ENCODE data around the gene GPRASP2. TPM values are rescaled to one million over a fixed set of nuclear protein-coding genes. Genes with fewer than 3 reads are reported as not detected.

Gene GPRASP2
- total RNA-seq, 4 donors from 2014 or later = 1.7 to 3.9 (median 1.9) TPM

DNA sequence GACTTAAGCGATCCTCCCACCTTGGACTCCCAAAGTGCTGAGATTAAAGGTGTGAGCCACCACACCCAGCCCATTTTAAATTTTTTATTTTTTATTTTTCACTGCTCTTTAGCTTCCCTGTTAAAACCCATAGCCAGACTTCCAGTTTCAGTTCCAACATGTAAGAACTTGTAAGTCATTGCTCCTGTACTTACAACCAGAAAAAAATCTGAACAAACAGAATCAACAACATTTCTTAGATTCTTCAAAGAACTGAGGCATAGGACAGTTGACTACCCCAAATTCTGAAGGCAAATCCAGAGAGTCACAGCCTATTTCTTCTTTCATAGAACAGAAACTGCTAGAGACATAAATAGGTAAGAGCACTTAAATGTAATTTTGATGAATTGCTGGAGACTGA lies 16.4 kb downstream of the GPRASP2 start:
- no peaks in the 10 kb centered on the region for H3K27me3 ChIP-seq
- H3K4me3 ChIP-seq = no peak overlapping the region
- no peak for DNase-seq
- H3K36me3 ChIP-seq = no peaks in the 10 kb centered on the region
- H3K27ac ChIP-seq = no peak overlapping the region
- H3K9me3 ChIP-seq = no peaks in the 10 kb centered on the region
- no peak for TF ChIP-seq POLR2A (IDR thresholded peaks at IDR 0.05)
- TF ChIP-seq, protein P1, sequence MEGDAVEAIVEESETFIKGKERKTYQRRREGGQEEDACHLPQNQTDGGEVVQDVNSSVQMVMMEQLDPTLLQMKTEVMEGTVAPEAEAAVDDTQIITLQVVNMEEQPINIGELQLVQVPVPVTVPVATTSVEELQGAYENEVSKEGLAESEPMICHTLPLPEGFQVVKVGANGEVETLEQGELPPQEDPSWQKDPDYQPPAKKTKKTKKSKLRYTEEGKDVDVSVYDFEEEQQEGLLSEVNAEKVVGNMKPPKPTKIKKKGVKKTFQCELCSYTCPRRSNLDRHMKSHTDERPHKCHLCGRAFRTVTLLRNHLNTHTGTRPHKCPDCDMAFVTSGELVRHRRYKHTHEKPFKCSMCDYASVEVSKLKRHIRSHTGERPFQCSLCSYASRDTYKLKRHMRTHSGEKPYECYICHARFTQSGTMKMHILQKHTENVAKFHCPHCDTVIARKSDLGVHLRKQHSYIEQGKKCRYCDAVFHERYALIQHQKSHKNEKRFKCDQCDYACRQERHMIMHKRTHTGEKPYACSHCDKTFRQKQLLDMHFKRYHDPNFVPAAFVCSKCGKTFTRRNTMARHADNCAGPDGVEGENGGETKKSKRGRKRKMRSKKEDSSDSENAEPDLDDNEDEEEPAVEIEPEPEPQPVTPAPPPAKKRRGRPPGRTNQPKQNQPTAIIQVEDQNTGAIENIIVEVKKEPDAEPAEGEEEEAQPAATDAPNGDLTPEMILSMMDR (IDR thresholded peaks at IDR 0.05) = no peak
- H3K4me1 ChIP-seq = no peaks in the 10 kb centered on the region

DNA sequence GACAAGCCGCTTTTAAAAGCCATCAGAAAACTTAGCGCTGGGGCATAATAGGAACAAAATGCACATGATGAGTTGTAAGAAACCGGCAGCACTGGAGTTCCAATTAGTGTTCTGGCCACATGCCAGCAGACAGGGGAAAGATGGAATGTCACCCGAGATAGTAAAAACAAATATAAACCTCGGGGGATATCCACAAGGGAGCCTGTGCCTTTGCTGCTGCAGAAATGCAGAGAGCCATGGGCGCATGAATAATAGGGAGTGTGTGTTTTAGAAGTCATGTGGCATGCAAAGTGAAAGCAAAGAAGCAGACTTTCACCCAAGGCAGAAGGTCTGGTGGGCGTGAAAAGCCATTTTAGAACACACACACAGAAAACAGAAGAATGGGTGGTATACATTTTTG lies 27.4 kb downstream of the GPRASP2 start:
- no peaks in the 10 kb centered on the region for H3K4me1 ChIP-seq
- no peaks in the 10 kb centered on the region for H3K9me3 ChIP-seq
- DNase-seq = no peak
- H3K27me3 ChIP-seq = no peaks in the 10 kb centered on the region
- TF ChIP-seq, protein P1 (IDR thresholded peaks at IDR 0.05) = no peak
- no peak for TF ChIP-seq POLR2A (IDR thresholded peaks at IDR 0.05)
- no peaks in the 10 kb centered on the region for H3K36me3 ChIP-seq
- no peak overlapping the region for H3K27ac ChIP-seq
- no peak overlapping the region for H3K4me3 ChIP-seq

DNA sequence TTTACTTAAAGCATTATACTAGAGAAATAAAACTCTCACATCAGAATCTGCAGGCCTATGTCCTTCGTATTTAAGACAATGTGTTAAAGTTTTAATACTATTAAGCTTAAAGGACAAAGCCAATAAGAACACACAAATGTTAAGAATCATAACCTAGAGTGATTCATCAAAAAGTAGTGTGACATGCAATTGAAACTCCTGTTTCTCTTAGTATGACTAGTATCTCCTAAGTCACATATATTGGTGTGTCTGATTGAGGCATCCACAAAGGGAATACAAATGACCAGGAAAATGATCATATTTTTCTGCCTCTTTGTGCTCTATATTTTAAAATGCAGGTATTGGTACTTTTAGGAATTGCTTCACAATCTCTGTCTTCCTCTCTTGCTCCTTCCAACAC lies 32.1 kb downstream of the GPRASP2 start:
- Histone ChIP-seq H3K27me3 (no peaks in the 10 kb centered on the region), H3K4me1 (no peaks in the 10 kb centered on the region), H3K4me3 (no peak overlapping the region), H3K27ac (no peak overlapping the region), H3K36me3 (no peaks in the 10 kb centered on the region), H3K9me3 (no peaks in the 10 kb centered on the region)
- no peak for TF ChIP-seq POLR2A (IDR thresholded peaks at IDR 0.05)
- TF ChIP-seq, protein P1 (IDR thresholded peaks at IDR 0.05) = no peak
- DNase-seq = no peak

DNA sequence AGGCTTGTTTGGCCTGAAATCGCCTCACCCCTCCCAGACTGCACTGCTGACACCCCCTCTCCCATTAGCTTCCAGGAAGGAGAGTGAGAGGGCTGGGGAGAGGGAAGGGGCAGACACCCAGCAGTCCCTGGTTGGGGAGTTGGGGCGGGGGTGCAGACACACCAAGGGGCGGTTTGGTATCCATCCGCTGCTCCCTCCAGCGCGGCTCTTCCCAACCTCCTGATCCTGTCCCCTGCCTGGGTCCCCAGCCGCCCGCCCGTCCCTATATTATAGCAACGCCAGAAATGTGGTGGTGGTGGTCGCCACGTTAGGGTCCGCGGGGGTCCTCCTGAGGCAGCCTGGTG lies 33.2 kb downstream of the GPRASP2 start:
- DNase-seq = no peak
- H3K4me1 ChIP-seq = no peaks in the 10 kb centered on the region
- TF ChIP-seq, protein P1 (IDR thresholded peaks at IDR 0.05) = no peak
- no peak for TF ChIP-seq POLR2A (IDR thresholded peaks at IDR 0.05)
- H3K27me3 ChIP-seq = no peaks in the 10 kb centered on the region
- no peaks in the 10 kb centered on the region for H3K9me3 ChIP-seq
- H3K36me3 ChIP-seq = no peaks in the 10 kb centered on the region
- no peak overlapping the region for H3K27ac ChIP-seq
- H3K4me3 ChIP-seq = peak overlapping the region; percentile 33 to 56 (median 46)

GRCh38 chrX:102745857-102746584 lies 33.8 kb downstream of the GPRASP2 start:
- Histone ChIP-seq H3K4me1 (no peaks in the 10 kb centered on the region), H3K36me3 (no peaks in the 10 kb centered on the region), H3K27me3 (no peaks in the 10 kb centered on the region), H3K9me3 (no peaks in the 10 kb centered on the region), H3K4me3 (peak overlapping the region; percentile 33 to 56 (median 46)), H3K27ac (no peak overlapping the region)
- no peak for TF ChIP-seq POLR2A (IDR thresholded peaks at IDR 0.05)
- TF ChIP-seq, protein P1 (IDR thresholded peaks at IDR 0.05) = no peak
- DNase-seq = peak in 2 of 3 donors; percentile 50 to 54

Measured in Peyer's patch (tissue), 4 donors.